ENCODE results near the gene ALDH1A2. TPM values are rescaled to one million over a fixed set of nuclear protein-coding genes. Genes with fewer than 3 reads are reported as not detected.

The ALDH1A2 gene
- total RNA-seq, 1 donor from 2014 or later, result 0.37 TPM

DNA sequence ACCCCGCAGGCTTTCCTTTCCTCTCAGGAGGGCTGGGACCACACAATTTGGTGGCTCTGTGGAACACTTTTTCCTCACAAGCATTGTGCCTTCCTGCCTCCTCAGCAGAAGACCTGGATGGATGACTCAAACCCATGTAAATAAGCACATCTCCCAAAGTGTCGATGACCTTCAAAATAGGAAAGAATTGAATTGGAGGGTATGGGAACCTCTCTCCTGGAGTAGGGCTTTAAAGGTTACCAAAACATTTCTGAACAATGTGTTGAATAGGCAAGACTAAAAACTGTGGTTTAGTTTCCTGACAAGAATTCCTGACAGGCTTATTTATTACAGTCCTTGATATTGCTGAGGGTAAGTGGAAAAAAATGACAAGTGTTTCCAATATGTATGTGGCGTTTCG is 118.2 kb downstream of the ALDH1A2 start:
- Mint-ChIP-seq H3K27me3 (peaks cover 16% of the 10 kb centered on the region), H3K4me3 (no peak overlapping the region), H3K9me3 (no peaks in the 10 kb centered on the region), H3K4me1 (no peaks in the 10 kb centered on the region), H3K36me3 (ENCODE audit: low read depth) (no peaks in the 10 kb centered on the region), H3K27ac (no peak overlapping the region)
- intact Hi-C loops (cut with micrococcal nuclease), result no loop called here
- no peak for DNase-seq

DNA sequence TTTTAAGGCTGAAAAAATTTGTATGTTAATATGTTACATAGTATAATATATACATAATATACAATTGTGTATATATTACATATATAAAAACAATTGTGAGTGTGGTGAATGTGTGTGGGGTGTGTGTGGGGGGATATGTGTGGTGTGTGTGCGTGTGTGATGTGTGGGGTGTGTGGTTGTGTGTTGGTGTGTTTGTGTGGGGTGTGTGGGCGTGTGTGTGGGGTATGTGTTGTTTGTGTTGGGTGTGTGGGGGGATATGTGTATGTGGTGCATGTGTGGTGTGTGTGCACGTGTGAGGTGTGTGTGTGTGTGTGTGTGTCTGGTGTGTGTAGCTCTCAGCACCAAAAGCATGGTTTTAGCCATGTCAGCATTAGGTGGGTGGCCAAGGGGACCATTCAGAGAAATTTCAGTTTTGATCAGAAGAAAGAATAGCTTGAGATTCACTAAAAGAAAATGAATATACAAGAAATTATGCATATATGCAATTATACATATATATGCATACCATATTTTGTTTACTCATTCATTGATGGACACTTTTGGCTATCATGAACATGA is 118.9 kb downstream of the ALDH1A2 start:
- intact Hi-C loops (cut with micrococcal nuclease), result no loop called here
- Mint-ChIP-seq H3K4me3 (no peak overlapping the region), H3K9me3 (no peaks in the 10 kb centered on the region), H3K36me3 (ENCODE audit: low read depth) (no peaks in the 10 kb centered on the region), H3K27me3 (peaks cover 12% of the 10 kb centered on the region), H3K4me1 (no peaks in the 10 kb centered on the region), H3K27ac (no peak overlapping the region)
- DNase-seq, result no peak

DNA sequence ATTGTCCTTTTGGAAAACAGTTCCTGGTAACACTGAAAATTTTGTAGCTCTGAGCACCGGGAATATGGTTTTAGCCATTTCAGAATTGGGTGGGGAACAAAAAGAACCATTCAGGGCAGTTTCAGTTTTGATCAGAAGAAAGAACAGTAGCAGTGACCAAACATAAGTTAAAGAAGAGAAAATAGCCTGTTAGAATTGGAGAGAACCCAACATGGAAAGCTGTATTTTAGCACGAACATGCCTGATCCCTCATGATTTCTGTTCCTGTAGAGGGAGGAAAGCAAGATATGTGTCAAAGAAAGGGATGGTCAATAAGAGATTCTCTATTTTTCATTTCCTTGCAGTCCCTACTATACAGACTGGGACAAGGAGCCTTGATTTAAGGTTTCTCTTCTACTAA is 119.9 kb downstream of the ALDH1A2 start:
- Mint-ChIP-seq H3K9me3 (no peaks in the 10 kb centered on the region), H3K4me1 (no peaks in the 10 kb centered on the region), H3K27ac (no peak overlapping the region), H3K36me3 (ENCODE audit: low read depth) (no peaks in the 10 kb centered on the region), H3K4me3 (no peak overlapping the region), H3K27me3 (peaks cover 12% of the 10 kb centered on the region)
- intact Hi-C loops (cut with micrococcal nuclease), result no loop called here
- no peak for DNase-seq

DNA sequence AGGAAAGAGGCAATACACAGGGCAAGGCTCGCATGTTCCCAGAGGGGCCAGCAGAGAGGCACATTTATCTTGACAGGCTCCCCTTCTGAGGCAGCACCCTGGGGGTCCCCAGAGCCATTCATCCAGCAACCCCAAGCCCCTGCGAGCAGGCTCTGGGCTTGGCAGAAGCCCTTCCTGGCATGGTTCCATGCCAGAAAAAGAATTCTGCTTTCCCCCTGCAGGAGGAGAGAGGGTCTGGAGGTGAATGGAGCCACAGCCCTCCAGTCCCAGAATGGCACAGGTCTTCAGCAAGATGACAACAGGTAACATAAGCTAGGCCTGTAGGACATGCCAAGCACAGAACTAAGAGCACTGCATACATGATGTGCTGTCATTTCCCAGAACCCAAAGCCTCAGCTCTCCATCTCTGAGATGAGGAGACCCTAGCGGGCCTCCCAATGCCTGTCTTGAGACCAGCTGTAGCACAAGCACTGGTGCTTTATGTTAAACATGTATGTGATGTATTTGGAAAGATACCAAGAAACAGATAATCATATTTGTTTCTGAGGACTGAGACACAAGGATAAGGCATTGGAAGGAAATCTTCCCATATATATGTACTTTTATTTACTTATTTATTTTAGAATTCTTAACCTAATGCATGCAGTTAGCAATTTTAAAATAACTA is 121.6 kb downstream of the ALDH1A2 start:
- H3K27ac Mint-ChIP-seq, result no peak overlapping the region
- H3K27me3 Mint-ChIP-seq, result peaks cover 17% of the 10 kb centered on the region
- H3K4me3 Mint-ChIP-seq, result no peak overlapping the region
- H3K36me3 Mint-ChIP-seq (ENCODE audit: low read depth), result no peaks in the 10 kb centered on the region
- intact Hi-C loops (cut with micrococcal nuclease), result no loop called here
- no peaks in the 10 kb centered on the region for H3K4me1 Mint-ChIP-seq
- DNase-seq, result no peak
- H3K9me3 Mint-ChIP-seq, result no peaks in the 10 kb centered on the region

DNA sequence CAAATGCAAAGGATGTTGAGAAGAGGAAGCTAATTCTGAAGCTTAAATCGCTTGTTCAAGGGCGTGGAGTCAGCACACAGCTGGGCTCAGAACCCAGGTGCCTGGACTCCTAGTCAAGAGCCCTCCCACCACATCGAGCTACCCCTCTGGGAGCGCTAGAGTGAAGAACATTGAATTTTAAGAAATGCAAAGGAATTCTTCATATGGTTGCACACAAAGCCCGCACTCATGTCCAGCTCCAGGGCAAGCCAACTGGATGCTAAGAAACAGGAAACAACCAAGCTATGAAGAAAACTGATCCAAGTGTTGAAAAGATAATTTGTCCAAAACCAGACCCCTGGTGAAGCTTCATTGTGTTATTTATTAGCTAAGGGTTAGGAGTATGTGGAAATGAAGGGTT is 122.3 kb downstream of the ALDH1A2 start:
- intact Hi-C loops (cut with micrococcal nuclease), result no loop called here
- Mint-ChIP-seq H3K4me1 (no peaks in the 10 kb centered on the region), H3K27me3 (peaks cover 24% of the 10 kb centered on the region), H3K4me3 (no peak overlapping the region), H3K27ac (no peak overlapping the region), H3K36me3 (ENCODE audit: low read depth) (no peaks in the 10 kb centered on the region), H3K9me3 (no peaks in the 10 kb centered on the region)
- no peak for DNase-seq

DNA sequence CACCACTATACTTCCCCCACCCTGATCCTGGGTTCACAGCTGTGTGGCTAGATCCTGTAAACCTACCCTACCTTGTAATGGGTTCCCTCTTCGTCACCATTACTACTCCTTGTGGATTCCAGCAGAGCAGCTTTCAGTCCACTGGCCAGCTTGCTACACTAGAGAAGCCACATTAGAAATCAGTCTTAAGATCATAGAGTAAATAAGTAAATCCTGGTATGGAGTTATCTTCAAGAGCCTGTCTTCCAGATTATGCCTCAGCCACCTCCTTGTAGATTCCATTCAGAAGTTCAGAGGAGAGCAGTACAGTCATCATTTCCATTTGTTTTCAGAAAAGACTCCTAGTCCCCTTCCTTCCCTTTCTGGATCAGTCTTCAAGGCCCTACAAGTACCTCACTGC is 123.7 kb downstream of the ALDH1A2 start:
- H3K4me1 Mint-ChIP-seq, result no peaks in the 10 kb centered on the region
- intact Hi-C loops (cut with micrococcal nuclease), result no loop called here
- no peak overlapping the region for H3K4me3 Mint-ChIP-seq
- no peaks in the 10 kb centered on the region for H3K36me3 Mint-ChIP-seq (ENCODE audit: low read depth)
- no peaks in the 10 kb centered on the region for H3K9me3 Mint-ChIP-seq
- H3K27ac Mint-ChIP-seq, result no peak overlapping the region
- peaks cover 32% of the 10 kb centered on the region for H3K27me3 Mint-ChIP-seq
- DNase-seq, result no peak

DNA sequence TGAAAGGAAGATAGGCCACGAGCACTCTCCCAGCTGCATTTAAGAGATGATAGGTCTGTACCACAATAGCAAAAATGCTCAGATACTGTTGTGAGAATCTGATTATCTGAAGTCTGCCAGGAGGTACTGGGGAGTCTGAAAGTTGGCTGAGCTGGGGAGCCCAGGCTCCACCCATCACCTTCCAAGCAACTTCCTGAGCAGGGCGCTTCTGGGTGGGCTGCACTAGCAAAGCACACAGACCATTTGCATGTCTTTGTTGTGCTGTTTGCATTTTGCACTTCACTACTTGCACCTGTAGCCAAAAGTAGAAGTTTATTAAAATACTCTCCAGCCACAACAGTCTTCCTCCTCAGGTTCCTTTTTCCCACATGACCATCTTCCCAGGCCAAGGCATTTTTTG is 133.2 kb downstream of the ALDH1A2 start:
- intact Hi-C loops (cut with micrococcal nuclease), result no loop called here
- peaks cover 23% of the 10 kb centered on the region for H3K27me3 Mint-ChIP-seq
- DNase-seq, result no peak
- no peaks in the 10 kb centered on the region for H3K36me3 Mint-ChIP-seq (ENCODE audit: low read depth)
- H3K27ac Mint-ChIP-seq, result no peak overlapping the region
- H3K4me1 Mint-ChIP-seq, result no peaks in the 10 kb centered on the region
- no peaks in the 10 kb centered on the region for H3K9me3 Mint-ChIP-seq
- H3K4me3 Mint-ChIP-seq, result no peak overlapping the region

DNA sequence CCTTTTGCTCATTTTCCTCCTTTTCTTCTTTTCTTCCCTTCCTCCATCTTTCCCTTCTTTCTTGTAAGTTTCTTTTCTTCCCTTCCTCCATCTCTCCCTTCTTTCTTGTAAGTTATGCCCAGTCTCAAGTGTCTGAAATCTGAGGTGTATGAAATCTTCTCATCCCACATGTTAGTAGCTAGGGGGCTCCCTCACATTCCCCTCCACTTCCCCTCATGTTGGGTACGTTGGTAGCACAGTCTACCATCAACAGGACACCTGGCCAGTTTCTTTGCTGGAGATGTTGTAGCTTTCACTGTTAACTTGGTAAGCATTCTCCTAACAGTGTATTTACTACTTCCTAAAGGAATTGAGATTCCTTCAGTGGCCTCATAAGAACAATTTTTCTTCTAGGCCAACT is 133.9 kb downstream of the ALDH1A2 start:
- Mint-ChIP-seq H3K4me3 (no peak overlapping the region), H3K27me3 (peaks cover 17% of the 10 kb centered on the region), H3K27ac (no peak overlapping the region), H3K9me3 (no peaks in the 10 kb centered on the region), H3K36me3 (ENCODE audit: low read depth) (no peaks in the 10 kb centered on the region), H3K4me1 (no peaks in the 10 kb centered on the region)
- intact Hi-C loops (cut with micrococcal nuclease), result no loop called here
- no peak for DNase-seq

DNA sequence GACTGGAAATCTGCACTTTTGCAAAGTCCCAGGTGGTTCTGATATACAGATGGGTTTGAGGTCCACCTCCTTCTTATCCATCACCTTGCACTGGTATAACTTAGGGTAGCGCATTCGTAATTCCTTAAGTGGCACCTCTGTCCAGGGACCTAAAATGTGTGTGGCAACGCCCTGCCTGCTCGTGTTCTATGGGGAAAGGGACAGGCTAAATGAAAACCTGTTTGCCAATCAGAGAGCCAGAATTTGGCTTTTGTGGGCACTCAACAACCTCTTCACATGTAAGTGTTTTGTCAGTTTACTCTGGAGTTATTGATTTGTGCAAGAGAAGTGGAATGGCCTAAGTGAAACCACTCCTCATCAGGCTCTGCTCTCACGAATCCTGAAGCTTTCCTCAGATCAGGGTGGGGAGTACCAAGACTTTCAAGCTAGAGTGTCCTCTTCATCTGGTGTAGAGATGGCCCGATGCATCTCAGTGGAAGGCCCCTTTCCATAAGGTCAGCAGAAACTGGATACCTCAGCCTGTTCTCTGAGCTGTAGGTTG is 138.3 kb downstream of the ALDH1A2 start:
- Mint-ChIP-seq H3K27ac (no peak overlapping the region), H3K9me3 (no peaks in the 10 kb centered on the region), H3K4me3 (no peak overlapping the region), H3K4me1 (no peaks in the 10 kb centered on the region), H3K36me3 (ENCODE audit: low read depth) (no peaks in the 10 kb centered on the region), H3K27me3 (peaks cover 12% of the 10 kb centered on the region)
- intact Hi-C loops (cut with micrococcal nuclease), result no loop called here
- no peak for DNase-seq

DNA sequence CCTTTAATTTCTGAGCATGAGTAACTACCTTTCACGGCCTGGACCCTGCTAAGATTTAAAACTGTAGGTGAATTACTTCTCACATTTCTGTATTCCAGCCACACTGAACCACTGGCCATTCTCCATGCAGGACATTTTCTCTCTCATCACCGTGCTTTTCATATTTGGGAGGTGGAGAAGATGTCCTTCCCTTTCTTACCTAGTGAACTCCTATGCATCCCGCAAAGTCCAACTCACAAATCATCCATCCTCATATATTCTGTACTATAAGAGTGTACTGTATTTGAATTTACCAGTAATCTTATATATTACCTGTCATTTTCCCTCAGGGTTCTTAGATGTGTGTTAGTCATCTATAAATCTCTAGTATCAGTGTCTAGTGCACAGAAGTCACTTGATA is 139.9 kb downstream of the ALDH1A2 start:
- Mint-ChIP-seq H3K4me3 (no peak overlapping the region), H3K4me1 (no peaks in the 10 kb centered on the region), H3K27me3 (peaks cover 9% of the 10 kb centered on the region), H3K9me3 (no peaks in the 10 kb centered on the region), H3K27ac (no peak overlapping the region), H3K36me3 (ENCODE audit: low read depth) (no peaks in the 10 kb centered on the region)
- intact Hi-C loops (cut with micrococcal nuclease), result no loop called here
- no peak for DNase-seq

DNA sequence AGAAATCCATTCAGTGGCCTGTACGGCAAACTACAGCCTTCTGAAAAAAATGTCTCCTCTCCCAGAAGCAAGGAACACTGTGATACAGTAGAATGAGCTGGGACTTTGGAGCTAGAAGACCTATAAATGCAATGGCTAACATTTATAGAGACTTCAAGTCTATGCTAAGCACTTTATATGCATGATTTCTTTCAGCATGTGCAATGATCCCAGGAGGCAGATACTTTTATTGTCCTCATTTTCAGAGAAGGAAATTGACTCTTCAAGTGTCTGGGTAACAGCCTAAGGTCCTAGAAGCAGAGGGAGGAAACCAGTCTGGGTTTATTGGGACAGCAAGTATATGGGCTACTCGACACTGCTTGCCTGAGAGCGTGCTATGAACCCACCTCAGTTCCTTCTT is 140.9 kb downstream of the ALDH1A2 start:
- intact Hi-C loops (cut with micrococcal nuclease), result no loop called here
- Mint-ChIP-seq H3K27me3 (peaks cover 13% of the 10 kb centered on the region), H3K4me1 (no peaks in the 10 kb centered on the region), H3K27ac (no peak overlapping the region), H3K36me3 (ENCODE audit: low read depth) (no peaks in the 10 kb centered on the region), H3K9me3 (no peaks in the 10 kb centered on the region), H3K4me3 (no peak overlapping the region)
- DNase-seq, result no peak

DNA sequence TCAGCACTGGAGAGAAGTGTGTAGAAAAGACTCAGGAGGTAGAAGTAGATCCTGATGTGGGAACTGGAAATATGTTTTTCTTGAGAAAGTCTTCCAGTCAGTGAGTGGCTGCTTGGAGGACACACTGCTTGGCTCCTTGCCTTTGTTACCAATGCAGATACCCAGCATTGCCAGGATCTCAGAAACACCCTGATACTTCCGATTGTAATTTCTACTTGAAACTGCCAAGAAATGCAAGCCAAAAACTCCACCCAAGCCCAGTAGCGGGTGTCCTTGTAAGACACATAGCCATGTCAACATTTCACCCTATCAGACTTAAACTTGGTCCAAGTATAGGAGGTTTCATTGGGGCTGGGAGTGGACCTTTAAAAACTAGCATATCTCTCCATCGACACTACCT is 141.8 kb downstream of the ALDH1A2 start:
- Mint-ChIP-seq H3K27me3 (peaks cover 11% of the 10 kb centered on the region), H3K4me3 (no peak overlapping the region), H3K4me1 (no peaks in the 10 kb centered on the region), H3K27ac (no peak overlapping the region), H3K9me3 (no peaks in the 10 kb centered on the region), H3K36me3 (ENCODE audit: low read depth) (no peaks in the 10 kb centered on the region)
- no peak for DNase-seq
- intact Hi-C loops (cut with micrococcal nuclease), result no loop called here

DNA sequence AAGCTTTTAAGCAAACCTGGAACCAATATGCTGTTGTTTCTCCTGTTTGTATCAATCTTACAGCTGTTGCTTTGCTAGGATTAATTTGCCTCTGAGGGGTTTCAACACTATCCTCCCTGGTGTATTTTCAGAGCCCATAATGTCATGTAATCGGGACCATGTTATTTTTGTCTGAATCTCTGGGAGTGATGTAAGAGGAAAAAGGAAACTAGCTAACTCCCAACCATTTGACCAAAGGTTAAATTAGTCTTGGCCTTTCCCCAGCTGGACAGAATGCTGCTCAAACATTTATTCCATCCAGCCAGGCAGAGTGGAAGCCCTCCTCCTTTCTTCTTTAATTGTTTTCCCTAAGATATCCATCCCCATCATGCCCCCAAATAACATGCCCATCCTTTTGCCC is 142.2 kb downstream of the ALDH1A2 start:
- Mint-ChIP-seq H3K27ac (no peak overlapping the region), H3K36me3 (ENCODE audit: low read depth) (no peaks in the 10 kb centered on the region), H3K27me3 (peaks cover 8% of the 10 kb centered on the region), H3K4me3 (no peak overlapping the region), H3K9me3 (no peaks in the 10 kb centered on the region), H3K4me1 (no peaks in the 10 kb centered on the region)
- DNase-seq, result no peak
- intact Hi-C loops (cut with micrococcal nuclease), result no loop called here

DNA sequence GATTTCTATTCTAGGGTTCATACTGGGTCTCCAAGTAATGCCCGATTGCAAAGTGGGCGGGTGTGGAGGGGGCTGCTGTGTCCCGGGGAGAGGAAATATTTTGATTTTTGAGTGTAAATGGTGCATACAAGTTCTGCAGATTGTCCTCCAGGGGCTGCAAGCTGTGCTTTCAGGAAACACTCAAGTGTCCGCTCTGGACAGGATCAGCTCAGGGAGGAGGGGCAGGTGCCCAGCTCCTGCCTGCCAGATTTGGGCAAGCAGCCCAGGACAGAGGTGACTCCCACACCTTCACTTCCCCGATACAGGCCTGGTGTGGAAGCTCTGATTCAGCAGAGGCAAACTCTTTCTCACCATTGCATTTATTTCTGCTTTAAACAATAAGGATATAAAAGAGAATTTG is 142.7 kb downstream of the ALDH1A2 start:
- H3K4me3 Mint-ChIP-seq, result no peak overlapping the region
- H3K27ac Mint-ChIP-seq, result no peak overlapping the region
- peaks cover 10% of the 10 kb centered on the region for H3K27me3 Mint-ChIP-seq
- H3K9me3 Mint-ChIP-seq, result no peaks in the 10 kb centered on the region
- intact Hi-C loops (cut with micrococcal nuclease), result no loop called here
- H3K36me3 Mint-ChIP-seq (ENCODE audit: low read depth), result no peaks in the 10 kb centered on the region
- H3K4me1 Mint-ChIP-seq, result no peaks in the 10 kb centered on the region
- no peak for DNase-seq

DNA sequence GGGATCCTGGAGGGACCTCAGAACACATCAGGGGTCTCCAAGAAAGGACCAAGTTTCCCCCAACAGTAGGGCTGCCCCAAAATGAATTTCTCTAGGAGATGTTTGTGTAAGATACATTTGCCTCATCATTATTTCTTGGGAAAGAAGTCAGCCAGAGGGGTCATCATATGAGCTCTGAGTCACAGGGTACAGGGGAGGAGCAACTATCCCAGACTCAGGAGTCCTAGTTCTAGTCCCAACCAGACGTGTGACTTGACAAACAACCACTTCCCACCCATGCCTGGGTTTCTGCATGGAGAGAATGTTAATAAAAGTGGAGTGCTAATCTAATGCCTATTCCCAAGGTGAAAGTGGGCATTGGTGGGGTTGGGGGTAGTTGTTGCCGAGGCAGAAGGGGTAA is 144.1 kb downstream of the ALDH1A2 start:
- Mint-ChIP-seq H3K4me1 (no peaks in the 10 kb centered on the region), H3K4me3 (no peak overlapping the region), H3K9me3 (no peaks in the 10 kb centered on the region), H3K36me3 (ENCODE audit: low read depth) (no peaks in the 10 kb centered on the region), H3K27me3 (peaks cover 9% of the 10 kb centered on the region), H3K27ac (no peak overlapping the region)
- DNase-seq, result no peak
- intact Hi-C loops (cut with micrococcal nuclease), result no loop called here
